AG09319 (cell line): Measurements from ENCODE around the gene PCDHA1.

ENCODE experiments used
- DNase-seq: peaks from one replicate; pipeline ENCODE4 v3.0.0-alpha.2; 2010; ENCODE audit warnings: low read depth; ENCODE audit errors: extremely low read depth
- CTCF ChIP-seq: IDR thresholded peaks from 2 replicates; pipeline ENCODE4 v1.5.1; 2011; ENCODE audit warnings: low read depth, mild to moderate bottlenecking, inconsistent platforms, low read length, moderate library complexity

Gene PCDHA1

GRCh38 chr5:140925806-140926442, 140.0 kb downstream of the PCDHA1 start, which contains the start of gene PCDHAC1:
Gene PCDHAC1 (plus strand): TSS chr5:140926299. CDS start chr5:140926893, 594 bp downstream.
- no peak for TF ChIP-seq CTCF
- no peak for DNase-seq

GRCh38 chr5:140926443-140927227, 140.7 kb downstream of the PCDHA1 start:
- peak; percentile 33 for TF ChIP-seq CTCF
- no peak for DNase-seq

GRCh38 chr5:140927228-140927573, 141.3 kb downstream of the PCDHA1 start:
- TF ChIP-seq CTCF: no peak
- DNase-seq: no peak

GRCh38 chr5:140934964-140935606, 149.1 kb downstream of the PCDHA1 start:
- TF ChIP-seq CTCF: no peak
- DNase-seq: no peak

GRCh38 chr5:140946578-140946977, 160.6 kb downstream of the PCDHA1 start:
- no peak for DNase-seq
- no peak for TF ChIP-seq CTCF

- no peak for DNase-seq
- no peak for TF ChIP-seq CTCF
Measured at GRCh38 chr5:140951636-140952035, 165.7 kb downstream of the PCDHA1 start.

- no peak for TF ChIP-seq CTCF
- no peak for DNase-seq
Measured at GRCh38 chr5:140953234-140953633, 167.3 kb downstream of the PCDHA1 start.
